ENCODE measurements around the gene ITGAL. TPM values are rescaled to one million over a fixed set of nuclear protein-coding genes. Genes with fewer than 3 reads are reported as not detected.

Gene ITGAL
- total and polyA plus RNA-seq, 2 of the 8 experiments (the other 6 are each of a cell fraction or from before 2014, with no cell fraction given), result not detected

DNA sequence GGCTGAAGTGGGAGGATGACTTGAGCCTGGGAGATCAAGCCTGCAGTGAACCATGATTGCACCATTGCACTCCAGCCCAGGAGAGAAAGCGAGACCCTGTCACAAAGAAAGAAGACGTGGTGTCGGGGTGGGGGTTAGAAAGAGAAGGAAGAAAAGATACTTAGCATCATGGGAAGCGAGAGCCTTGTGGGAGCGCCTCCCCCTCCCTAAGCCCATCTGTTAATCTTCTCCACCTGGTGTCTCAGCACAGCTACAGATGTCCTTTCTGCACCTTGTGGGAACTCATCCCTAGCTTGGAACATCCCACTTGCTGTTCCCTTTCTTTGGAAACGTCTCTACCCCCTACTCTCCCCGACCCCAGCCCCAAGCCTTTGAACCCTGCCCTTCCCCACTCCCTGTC is 93.0 kb downstream of the ITGAL start:
- Histone ChIP-seq H4K5ac (ENCODE audit: insufficient read length, low read depth, low read length) (no peak overlapping the region), H3K79me1 (ENCODE audit: low read depth, low read length) (no peaks in the 10 kb centered on the region), H3K56ac (replicated peaks; ENCODE audit: insufficient read length, low read depth, low read length) (no peak overlapping the region), H3K9me3 (ENCODE audit: insufficient read depth in 2 of 2, low read depth in 1 of 2, low read length in 1 of 2) (no peaks in the 10 kb centered on the region), H2BK5ac (ENCODE audit: low read depth, low read length) (no peak overlapping the region), H2AFZ (ENCODE audit: low read length) (no peak overlapping the region), H3K9ac (replicated peaks in 1 of 4; ENCODE audit: extremely low read depth in 1 of 4, low read depth in 3 of 4, low read length in 3 of 4) (no peak overlapping the region), H4K91ac (replicated peaks; ENCODE audit: insufficient read length, low read length) (no peak overlapping the region), H3K18ac (ENCODE audit: extremely low read depth, low read length) (no peak overlapping the region), H3K4ac (replicated peaks; ENCODE audit: insufficient read length, low read depth, low read length) (no peak overlapping the region), H4K20me1 (replicated peaks in 1 of 2; ENCODE audit: control insufficient read depth in 1 of 2, insufficient read depth in 2 of 2, low read length in 2 of 2) (no peaks in the 10 kb centered on the region), H3K23me2 (ENCODE audit: low read depth, low read length) (no peaks in the 10 kb centered on the region), H3K4me3 (ENCODE audit: extremely low read depth in 1 of 4, insufficient read depth in 2 of 4, low read depth in 3 of 4, low read length in 4 of 4) (no peak overlapping the region), H3K23ac (ENCODE audit: insufficient read length) (no peak overlapping the region), H3K4me1 (replicated peaks in 1 of 4; ENCODE audit: control insufficient read depth in 3 of 4, insufficient read depth in 4 of 4, low read length in 3 of 4) (peaks cover 0 to 9% (median 2%) of the 10 kb centered on the region in 4 experiments; a peak in 5 of 7 replicates), H2BK12ac (ENCODE audit: low read depth, low read length) (no peak overlapping the region), H3K4me2 (ENCODE audit: insufficient read depth in 1 of 2, low read depth in 2 of 2, low read length in 2 of 2) (no peak overlapping the region), H3K14ac (ENCODE audit: insufficient read length) (no peak overlapping the region), H3K27ac (ENCODE audit: low read depth, low read length) (no peak overlapping the region), H2AK5ac (ENCODE audit: low read depth, low read length) (no peak overlapping the region), H2BK120ac (replicated peaks; ENCODE audit: low read depth, low read length) (no peak overlapping the region), H2BK20ac (ENCODE audit: low read length) (no peak overlapping the region), H3K79me2 (ENCODE audit: control insufficient read depth in 1 of 2, insufficient read depth in 2 of 2, low read length in 2 of 2) (no peaks in the 10 kb centered on the region), H2BK15ac (ENCODE audit: low read length) (no peak overlapping the region), H3K27me3 (replicated peaks in 1 of 4; ENCODE audit: control insufficient read depth in 3 of 4, extremely low read depth in 1 of 4, insufficient read depth in 3 of 4, low read length in 3 of 4) (peaks cover 0 to 3% (median 1%) of the 10 kb centered on the region in 4 experiments; a peak in 2 of 7 replicates), H4K8ac (ENCODE audit: extremely low read depth, insufficient read depth, low read length) (no peak overlapping the region), H3K36me3 (ENCODE audit: control insufficient read depth in 2 of 4, insufficient read depth in 4 of 4, low read length in 3 of 4) (no peaks in the 10 kb centered on the region)
- TF ChIP-seq ZNF274 (IDR thresholded peaks at IDR 0.05; ENCODE audit: borderline replicate concordance, extremely low read depth, low read length), result no peak
- no peak for TF ChIP-seq SP1 (IDR thresholded peaks at IDR 0.05; ENCODE audit: low read depth, low read length)
- WGBS, 2 experiments (ENCODE audit: extremely low coverage in 1 of 2, insufficient coverage in 1 of 2, insufficient read length in 1 of 2, insufficient replicate concordance in 2 of 2, low coverage in 1 of 2, low lambda C conversion rate in 2 of 2, missing lambda C conversion rate in 1 of 2), result 76% methylated on average over 6 of the region's 7 CpGs; no CpG with 5 or more reads in 1 of the 2 experiments
- FAIRE-seq (no peak), DNase-seq (ENCODE audit: low read depth in 1 of 2, low spot score in 2 of 2) (no peak)
- ChIA-PET POLR2A (ENCODE audit: partially characterized antibody) (interaction anchor here (0.7 to 5.0 kb wide), 15 partner anchors 7 to 158 kb away, joined by 3 to 26 read pairs (median 4); partner anchors contain the start of genes ZNF689, ZNF747, ZNF764 and ZNF771), CTCF (ENCODE audit: partially characterized antibody) (interaction anchor here (0.6 to 5.7 kb wide), 8 partner anchors 28 to 148 kb away, joined by 3 to 28 read pairs (median 3); partner anchors contain the start of gene ZNF747)
